AG04449 (cell line): Measurements from ENCODE around the gene RAD51D.

Source experiments
- CTCF ChIA-PET: fragments of 350-600 bp; formaldehyde crosslinking; extraction: SDS; loops from one replicate; lab custom pipeline; 2021; ENCODE audit warnings: antibody characterized with exemption; lab: Yijun Ruan, JAX
- POLR2A ChIA-PET: fragments of 400-600, 350-600 bp; formaldehyde crosslinking; extraction: SDS; loops from one replicate; lab custom pipeline; 2020; ENCODE audit warnings: antibody characterized with exemption, inconsistent platforms; lab: Yijun Ruan, JAX
- DNase-seq: peaks from one replicate; pipeline ENCODE4 v3.0.0-alpha.2; 2010; ENCODE audit warnings: low read depth, low spot score
- H3K4me3 ChIP-seq: 2 replicates; pipeline ENCODE4 v1.5.1; 2011; ENCODE audit warnings: low read depth, mild to moderate bottlenecking, control low read depth, low read length
- TF ChIP-seq, protein P1 (sequence below): IDR thresholded peaks from one replicate; pipeline ENCODE4 v1.5.1; 2011; ENCODE audit warnings: mild to moderate bottlenecking, moderate library complexity, low read length, control low read depth, inconsistent platforms; ENCODE audit not compliant: insufficient read depth; ENCODE audit errors: missing control alignments

The RAD51D gene

DNA sequence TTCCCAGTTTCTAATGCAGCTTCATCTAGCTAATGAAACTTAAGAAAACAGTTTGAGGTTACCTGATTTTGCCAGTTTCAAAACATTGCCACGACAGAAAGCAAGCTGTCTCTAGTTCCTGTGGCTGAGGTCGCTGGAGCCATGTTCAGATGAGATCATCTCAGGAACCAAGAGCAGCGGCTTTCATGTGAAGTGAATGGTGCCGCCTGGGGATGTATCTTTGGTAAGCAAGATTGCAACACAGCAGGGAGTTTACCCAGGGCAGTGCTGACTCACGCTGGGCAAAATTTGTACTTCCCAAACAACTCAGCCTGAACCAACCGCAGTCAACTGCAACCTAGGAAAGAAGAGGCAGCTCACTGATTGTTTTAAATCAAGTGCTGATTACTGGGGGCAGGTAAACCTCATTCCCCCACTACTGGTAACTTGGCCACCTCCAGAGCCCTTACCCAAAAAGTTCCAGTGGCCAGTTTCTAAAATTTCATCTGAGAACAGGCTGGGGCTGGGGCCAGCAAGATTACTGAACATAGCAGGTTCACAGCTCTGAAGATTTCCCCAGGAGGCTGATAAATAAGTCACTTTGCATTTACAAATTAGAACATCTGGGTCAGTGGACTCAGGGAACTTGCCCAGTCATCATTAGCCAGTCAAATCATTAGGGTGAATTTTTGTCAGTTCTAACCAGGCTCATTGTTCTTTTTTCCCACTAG lies 56.0 kb downstream of the RAD51D start, which contains the start of gene RFFL:
RFFL (minus strand) TSS at position 194 of the 710 bp plus-strand sequence. CDS start 37,154 bp downstream, outside the sequence.
- peak within 1 kb of the TSS; percentile 38; the same call in 1 of the 2 replicates for H3K4me3 ChIP-seq
- POLR2A ChIA-PET: interaction anchor here (0.6 to 1.7 kb wide), 3 partner anchors 41 to 208 kb away, joined by 4 to 8 read pairs (median 5); partner anchors contain the start of gene LIG3
- CTCF ChIA-PET: interaction anchor here (0.6 to 1.6 kb wide), 6 partner anchors 9 to 81 kb away, joined by 3 to 6 read pairs (median 4); no protein-coding TSS in a partner anchor
- TF ChIP-seq, protein P1, sequence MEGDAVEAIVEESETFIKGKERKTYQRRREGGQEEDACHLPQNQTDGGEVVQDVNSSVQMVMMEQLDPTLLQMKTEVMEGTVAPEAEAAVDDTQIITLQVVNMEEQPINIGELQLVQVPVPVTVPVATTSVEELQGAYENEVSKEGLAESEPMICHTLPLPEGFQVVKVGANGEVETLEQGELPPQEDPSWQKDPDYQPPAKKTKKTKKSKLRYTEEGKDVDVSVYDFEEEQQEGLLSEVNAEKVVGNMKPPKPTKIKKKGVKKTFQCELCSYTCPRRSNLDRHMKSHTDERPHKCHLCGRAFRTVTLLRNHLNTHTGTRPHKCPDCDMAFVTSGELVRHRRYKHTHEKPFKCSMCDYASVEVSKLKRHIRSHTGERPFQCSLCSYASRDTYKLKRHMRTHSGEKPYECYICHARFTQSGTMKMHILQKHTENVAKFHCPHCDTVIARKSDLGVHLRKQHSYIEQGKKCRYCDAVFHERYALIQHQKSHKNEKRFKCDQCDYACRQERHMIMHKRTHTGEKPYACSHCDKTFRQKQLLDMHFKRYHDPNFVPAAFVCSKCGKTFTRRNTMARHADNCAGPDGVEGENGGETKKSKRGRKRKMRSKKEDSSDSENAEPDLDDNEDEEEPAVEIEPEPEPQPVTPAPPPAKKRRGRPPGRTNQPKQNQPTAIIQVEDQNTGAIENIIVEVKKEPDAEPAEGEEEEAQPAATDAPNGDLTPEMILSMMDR: peak; percentile 16
- DNase-seq: peak; percentile 89

DNA sequence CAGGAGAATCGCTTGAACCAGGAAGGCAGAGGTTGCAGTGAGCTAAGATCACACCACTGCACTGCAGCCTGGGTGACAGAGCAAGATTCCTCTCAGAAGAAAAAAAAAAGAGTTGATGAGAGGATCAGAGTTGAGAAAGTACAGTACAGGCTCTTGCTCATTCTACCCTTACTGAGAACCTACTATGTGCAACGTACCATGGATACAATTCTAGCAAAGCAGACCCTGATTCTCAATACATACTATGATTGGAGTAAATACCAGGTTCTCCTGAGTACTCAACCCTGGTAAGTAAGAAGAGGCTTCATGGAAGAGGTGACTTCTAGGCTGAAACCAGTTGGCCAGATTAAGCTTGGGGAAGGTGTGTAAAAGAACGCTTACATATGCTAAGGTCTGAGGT lies 57.4 kb downstream of the RAD51D start:
- TF ChIP-seq, protein P1: no peak
- H3K4me3 ChIP-seq: no peak overlapping the region
- POLR2A ChIA-PET: no interaction called here
- no peak for DNase-seq
- CTCF ChIA-PET: interaction anchor here (0.8 to 0.9 kb wide), 2 partner anchors 14 to 27 kb away, joined by 3 read pairs; no protein-coding TSS in a partner anchor

DNA sequence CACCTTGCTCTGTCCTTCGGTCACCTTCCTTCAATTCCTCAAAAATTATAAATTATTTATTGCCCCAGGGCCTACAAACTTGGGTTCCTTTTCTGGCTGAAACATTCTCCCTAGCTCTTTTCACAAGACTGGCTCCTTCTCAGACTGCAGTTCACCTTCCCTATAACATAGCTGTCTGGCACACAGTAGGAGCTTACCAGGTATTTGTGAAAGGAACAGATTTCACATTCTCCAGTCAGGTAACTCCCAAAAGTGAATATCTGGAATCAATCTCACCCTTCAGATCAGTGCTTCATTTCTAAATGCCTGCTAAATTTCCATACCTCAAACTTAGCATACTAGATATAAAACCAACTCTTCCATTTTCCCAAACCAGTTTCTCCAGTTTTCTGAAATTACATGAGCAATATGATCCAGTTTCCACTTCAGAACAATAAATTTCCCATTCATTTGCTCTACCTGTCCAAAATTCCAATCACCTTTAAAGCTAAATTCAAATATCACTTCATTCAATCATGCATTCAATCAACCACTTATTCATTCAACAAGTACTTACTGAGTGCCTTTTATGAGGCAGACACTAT lies 62.2 kb downstream of the RAD51D start:
- DNase-seq: no peak
- TF ChIP-seq, protein P1: no peak
- H3K4me3 ChIP-seq: no peak overlapping the region
- POLR2A ChIA-PET: no interaction called here
- CTCF ChIA-PET: no interaction called here

DNA sequence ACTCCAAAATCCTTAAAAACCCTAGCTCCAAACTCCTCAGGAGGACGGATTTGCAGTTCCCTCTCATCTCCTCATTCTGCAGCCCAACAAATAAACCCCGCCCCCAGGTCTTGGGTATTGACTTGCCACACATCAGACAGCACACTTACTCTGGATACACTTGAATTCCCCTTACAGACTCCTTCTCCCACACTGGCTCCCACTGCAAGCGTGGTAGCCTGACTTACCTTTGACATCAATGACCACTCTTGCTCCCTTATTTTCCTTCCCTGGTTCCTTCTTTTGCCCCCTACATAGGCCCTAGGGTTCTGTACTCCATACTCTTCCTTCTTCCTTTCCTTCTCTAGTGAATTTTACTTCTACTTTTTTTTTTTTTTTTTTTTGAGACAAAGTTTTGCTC lies 63.6 kb downstream of the RAD51D start:
- POLR2A ChIA-PET: no interaction called here
- TF ChIP-seq, protein P1: no peak

DNA sequence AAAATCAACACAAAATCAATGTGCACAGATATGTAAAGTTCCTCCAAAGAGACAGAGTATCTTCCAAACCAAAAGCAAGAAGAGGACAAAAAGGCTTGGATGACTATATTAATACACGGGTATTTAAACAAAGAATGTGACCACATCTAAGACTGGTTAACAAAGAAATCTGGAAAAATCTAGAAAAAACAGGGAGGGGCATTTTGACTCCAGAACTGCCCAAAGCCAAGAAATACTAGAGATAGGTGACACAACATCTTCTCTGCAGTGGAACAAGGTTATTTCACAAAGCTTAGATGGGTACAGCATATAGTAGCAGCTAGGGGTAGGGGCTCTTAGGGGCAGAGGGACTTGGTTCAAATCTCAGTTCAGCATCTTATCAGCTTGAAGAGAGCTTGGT lies 66.5 kb downstream of the RAD51D start:
- no peak overlapping the region for H3K4me3 ChIP-seq
- no peak for DNase-seq
- CTCF ChIA-PET: interaction anchor here (1.6 kb wide), 1 partner anchor 14 kb away, joined by 4 read pairs; no protein-coding TSS in a partner anchor
- POLR2A ChIA-PET: no interaction called here
- TF ChIP-seq, protein P1: no peak

More for the DNA sequence above, 63.6 kb downstream of the RAD51D start:
- DNase-seq: no peak
- H3K4me3 ChIP-seq: no peak overlapping the region
- CTCF ChIA-PET: no interaction called here

DNA sequence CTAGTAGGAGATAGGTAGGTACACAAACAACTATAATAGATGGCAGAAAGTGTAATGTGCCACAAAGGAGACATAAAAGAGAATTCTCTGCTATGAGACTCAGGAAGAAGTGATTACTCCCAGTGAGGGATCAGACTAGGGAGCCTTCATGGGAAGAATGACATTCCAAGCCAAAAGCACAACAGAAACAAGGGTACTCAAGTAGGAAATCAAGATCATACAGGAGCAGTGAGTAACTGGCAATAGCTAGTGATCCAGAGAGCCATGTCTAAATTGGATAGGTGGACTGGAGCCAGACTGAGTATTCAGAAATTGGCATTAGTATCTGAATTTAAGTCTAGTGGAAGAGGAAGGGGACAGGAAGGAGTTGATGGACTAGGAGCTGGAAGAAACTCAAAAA lies 66.9 kb downstream of the RAD51D start:
- CTCF ChIA-PET: no interaction called here
- H3K4me3 ChIP-seq: no peak overlapping the region
- TF ChIP-seq, protein P1: no peak
- POLR2A ChIA-PET: no interaction called here
- DNase-seq: no peak
